ENCODE results near the gene ERCC3. TPM values are rescaled to one million over a fixed set of nuclear protein-coding genes. Genes with fewer than 3 reads are reported as not detected.
A peak's percentile ranks its signal among the peaks of the same experiment; 100 is the strongest.
"Not testable (repeated sequence)": the region's sequence is repeated elsewhere in the genome, so short reads cannot be mapped to it uniquely, and the experiment has no call there.

ERCC3 gene
- total RNA-seq, 1 experiment from 2014 or later = 34.9 TPM

DNA sequence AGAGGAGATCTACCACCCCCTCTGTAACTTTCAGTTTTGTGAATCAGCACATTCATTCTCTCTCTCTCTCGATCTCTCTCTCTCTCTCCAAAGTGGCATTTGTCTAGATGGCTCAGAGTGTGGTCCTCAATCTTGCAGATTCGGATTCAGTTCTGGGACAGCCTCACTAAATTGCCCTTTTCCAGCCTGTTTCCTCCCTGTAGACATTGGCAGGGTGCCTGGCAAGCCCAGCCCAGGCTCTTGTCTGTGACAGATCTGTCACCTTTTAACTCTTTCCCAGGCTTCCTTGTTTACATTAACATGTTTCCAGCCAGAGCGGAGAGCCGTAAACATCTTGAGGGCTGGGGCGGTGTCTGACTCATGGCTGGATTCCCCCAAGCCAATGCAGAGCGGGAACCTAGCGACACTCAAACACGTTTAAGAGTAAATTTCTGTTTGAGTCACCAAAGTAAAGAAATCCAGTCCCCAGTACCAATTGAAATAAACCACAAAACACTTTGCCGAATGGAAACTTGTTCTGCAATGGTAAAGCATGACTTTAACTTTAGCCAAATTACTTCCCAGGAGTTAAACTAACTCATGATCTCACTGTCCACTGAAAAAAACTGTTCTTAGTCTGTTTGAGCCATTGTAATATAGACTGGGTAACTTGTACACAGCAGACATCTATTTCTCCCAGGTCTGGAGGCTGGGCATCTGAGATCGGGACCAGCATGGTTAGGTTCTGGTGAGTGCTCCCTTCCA is 67.3 kb downstream of the ERCC3 start:
- TF ChIP-seq CTCF (IDR thresholded peaks at IDR 0.05; ENCODE audit: unreplicated experiment) = no peak
- BruUV-seq (replicated peaks) = no TSS peak
- no peaks in the 10 kb centered on the region for H3K27me3 Mint-ChIP-seq (ENCODE audit: insufficient read depth, unreplicated experiment)
- ChIA-PET POLR2A (no interaction called here), CTCF (no interaction called here)
- DNase-seq (ENCODE audit: unreplicated experiment) = peak; percentile 90
- H3K36me3 Mint-ChIP-seq (ENCODE audit: insufficient read depth, unreplicated experiment) = no peaks in the 10 kb centered on the region
- no peaks in the 10 kb centered on the region for H3K9me3 Mint-ChIP-seq (ENCODE audit: unreplicated experiment)
- H3K4me3 Mint-ChIP-seq (ENCODE audit: unreplicated experiment) = no peak overlapping the region
- intact Hi-C loops (cut with micrococcal nuclease) = no loop called here
- H3K4me1 Mint-ChIP-seq (ENCODE audit: insufficient read depth, unreplicated experiment) = peaks cover 6% of the 10 kb centered on the region
- no peak overlapping the region for H3K27ac Mint-ChIP-seq (ENCODE audit: low read depth, unreplicated experiment)

- ChIA-PET CTCF (no interaction called here), POLR2A (no interaction called here)
- intact Hi-C loops (cut with micrococcal nuclease) = no loop called here
- no peak for DNase-seq (ENCODE audit: unreplicated experiment)
- H3K9me3 Mint-ChIP-seq (ENCODE audit: unreplicated experiment) = no peaks in the 10 kb centered on the region
- H3K36me3 Mint-ChIP-seq (ENCODE audit: insufficient read depth, unreplicated experiment) = no peaks in the 10 kb centered on the region
- no peak for TF ChIP-seq CTCF (IDR thresholded peaks at IDR 0.05; ENCODE audit: unreplicated experiment)
- peaks cover 6% of the 10 kb centered on the region for H3K4me1 Mint-ChIP-seq (ENCODE audit: insufficient read depth, unreplicated experiment)
- no TSS peak for BruUV-seq (replicated peaks)
- H3K27ac Mint-ChIP-seq (ENCODE audit: low read depth, unreplicated experiment) = no peak overlapping the region
- no peaks in the 10 kb centered on the region for H3K27me3 Mint-ChIP-seq (ENCODE audit: insufficient read depth, unreplicated experiment)
- H3K4me3 Mint-ChIP-seq (ENCODE audit: unreplicated experiment) = no peak overlapping the region
Observed at GRCh38 chr2:127226132-127226519, 67.8 kb downstream of the ERCC3 start.

GRCh38 chr2:127225186-127225960 is 68.6 kb downstream of the ERCC3 start:
- no peak for TF ChIP-seq CTCF (IDR thresholded peaks at IDR 0.05; ENCODE audit: unreplicated experiment)
- no TSS peak for BruUV-seq (replicated peaks)
- no peaks in the 10 kb centered on the region for H3K27me3 Mint-ChIP-seq (ENCODE audit: insufficient read depth, unreplicated experiment)
- ChIA-PET POLR2A (no interaction called here), CTCF (no interaction called here)
- DNase-seq (ENCODE audit: unreplicated experiment) = no peak
- H3K9me3 Mint-ChIP-seq (ENCODE audit: unreplicated experiment) = no peaks in the 10 kb centered on the region
- H3K36me3 Mint-ChIP-seq (ENCODE audit: insufficient read depth, unreplicated experiment) = no peaks in the 10 kb centered on the region
- peaks cover 6% of the 10 kb centered on the region for H3K4me1 Mint-ChIP-seq (ENCODE audit: insufficient read depth, unreplicated experiment)
- intact Hi-C loops (cut with micrococcal nuclease) = no loop called here
- no peak overlapping the region for H3K4me3 Mint-ChIP-seq (ENCODE audit: unreplicated experiment)
- H3K27ac Mint-ChIP-seq (ENCODE audit: low read depth, unreplicated experiment) = no peak overlapping the region

GRCh38 chr2:127224135-127224534 is 69.8 kb downstream of the ERCC3 start:
- H3K27ac Mint-ChIP-seq (ENCODE audit: low read depth, unreplicated experiment); BruUV-seq (replicated peaks); H3K36me3 Mint-ChIP-seq (ENCODE audit: insufficient read depth, unreplicated experiment); H3K4me3 Mint-ChIP-seq (ENCODE audit: unreplicated experiment); DNase-seq (ENCODE audit: unreplicated experiment); H3K4me1 Mint-ChIP-seq (ENCODE audit: insufficient read depth, unreplicated experiment); H3K9me3 Mint-ChIP-seq (ENCODE audit: unreplicated experiment); H3K27me3 Mint-ChIP-seq (ENCODE audit: insufficient read depth, unreplicated experiment); POLR2A ChIA-PET; intact Hi-C loops (cut with micrococcal nuclease): not testable (repeated sequence)
- CTCF ChIA-PET = interaction anchor here (0.6 to 1.1 kb wide), 2 partner anchors 123 to 155 kb away, joined by 3 read pairs; no protein-coding TSS in a partner anchor

Data from MCF 10A (cell line).